Raji (cell line): ENCODE measurements around the gene TRERF1.

ENCODE experiments used
- POLR2A ChIP-seq: IDR thresholded peaks from 2 replicates; pipeline ENCODE4 v1.6.1; 2011; ENCODE audit warnings: low read depth, low read length, control low read depth; ENCODE audit not compliant: insufficient read depth

TRERF1 gene

GRCh38 chr6:42297661-42298060, 154.1 kb downstream of the TRERF1 start:
- no peak for TF ChIP-seq POLR2A

DNA sequence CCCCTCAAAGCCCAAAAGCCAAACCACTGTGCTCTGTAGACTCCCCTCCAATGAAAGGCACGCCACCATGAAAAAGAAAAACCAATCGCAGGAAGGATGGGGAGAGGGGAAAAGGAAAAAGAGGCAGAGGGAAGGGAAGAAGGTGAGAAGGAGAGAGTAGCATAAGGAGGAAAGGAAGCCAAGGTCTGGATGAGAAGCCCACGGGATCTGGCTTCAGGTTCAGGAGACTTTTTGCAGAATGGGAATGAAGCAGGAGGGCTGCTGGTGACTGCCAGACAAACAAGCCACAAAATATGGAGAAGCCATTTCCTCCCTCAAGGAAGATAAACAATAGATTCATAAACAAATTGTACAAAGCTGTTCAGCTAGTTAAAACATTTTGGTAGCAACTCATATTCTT, 155.1 kb downstream of the TRERF1 start:
- no peak for TF ChIP-seq POLR2A

- TF ChIP-seq POLR2A: no peak
Observed at GRCh38 chr6:42295677-42296076, 156.0 kb downstream of the TRERF1 start.

GRCh38 chr6:42295181-42295580, 156.5 kb downstream of the TRERF1 start:
- TF ChIP-seq POLR2A: no peak

DNA sequence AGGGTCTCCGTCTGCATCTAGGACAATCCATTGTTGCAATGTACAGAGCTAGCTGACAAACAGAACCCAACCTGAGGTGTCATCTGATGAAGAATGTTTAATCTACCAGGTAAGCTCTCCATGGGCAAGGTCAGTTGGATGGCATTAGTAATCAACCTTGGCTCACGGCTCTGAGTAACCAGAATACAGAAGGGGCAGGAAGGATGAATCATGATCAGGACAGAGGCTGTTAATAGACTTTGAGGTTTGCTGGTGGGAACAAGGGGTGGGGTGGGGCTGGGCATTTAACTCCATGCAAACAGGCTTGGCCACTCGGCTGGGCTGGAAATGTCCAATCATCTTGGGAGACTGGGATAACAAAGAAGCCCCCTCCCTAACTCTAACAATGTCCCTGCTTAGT, 157.0 kb downstream of the TRERF1 start:
- no peak for TF ChIP-seq POLR2A

DNA sequence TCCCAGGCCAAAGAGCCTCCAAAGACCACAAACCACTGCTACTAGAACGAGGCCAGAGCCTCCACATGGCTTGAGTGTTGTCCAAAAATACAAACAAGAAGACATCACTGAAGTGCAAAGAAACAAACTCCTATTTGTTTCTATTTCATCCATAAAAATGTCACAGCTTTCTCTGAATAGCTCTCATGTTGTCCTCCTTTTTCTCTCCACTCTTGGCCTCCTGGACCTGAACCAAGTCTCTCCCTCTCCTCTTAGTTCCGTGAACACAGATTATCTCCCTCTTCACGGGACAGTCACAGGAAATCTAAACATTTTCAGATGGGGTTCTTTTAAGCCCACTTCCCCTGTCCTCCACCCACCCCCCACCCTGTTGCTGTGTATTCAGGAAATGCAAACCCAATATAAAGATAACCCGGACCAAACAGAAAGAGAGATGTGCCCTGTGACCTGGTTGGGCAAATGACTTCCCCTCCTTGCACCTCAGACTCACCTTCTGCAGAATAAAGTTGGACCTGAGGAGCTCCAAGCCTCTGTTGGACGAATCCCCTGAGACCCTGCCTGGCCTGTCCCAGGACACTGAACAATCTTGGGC, 158.2 kb downstream of the TRERF1 start:
- TF ChIP-seq POLR2A: no peak

DNA sequence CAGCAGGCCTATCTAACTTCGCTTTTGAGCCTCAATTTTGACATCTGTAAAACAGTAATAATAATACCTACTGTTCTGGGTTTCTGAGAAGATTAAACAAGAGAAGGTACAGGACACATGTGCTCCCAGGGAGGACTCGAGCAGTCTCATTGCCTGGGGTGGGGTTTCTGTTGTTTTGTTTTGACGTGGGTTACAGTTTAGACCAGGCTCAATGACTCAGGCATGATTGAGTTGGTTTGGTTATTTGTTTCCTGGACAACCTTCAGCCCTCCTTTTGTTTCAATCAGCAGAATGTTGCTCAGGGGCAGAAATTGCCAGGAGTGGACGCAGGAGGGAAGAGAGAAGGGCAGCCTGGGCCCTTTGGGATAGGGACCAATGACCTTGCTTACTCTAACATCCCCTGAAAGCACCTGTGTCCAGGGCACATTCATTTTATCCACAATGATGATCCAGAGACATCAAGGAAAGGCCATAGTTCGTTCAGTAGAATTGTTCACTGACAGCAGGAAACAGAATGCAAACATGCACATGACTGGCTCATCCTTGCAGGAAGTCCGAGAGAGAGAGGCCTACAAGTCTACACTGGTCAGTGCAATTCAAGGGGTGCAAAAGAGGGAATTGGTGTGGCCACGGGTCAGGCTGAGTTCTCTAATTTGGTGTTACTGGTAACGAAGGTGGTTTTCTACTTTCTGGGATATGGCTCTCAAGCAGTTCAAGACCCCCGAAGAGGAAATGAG, 159.6 kb downstream of the TRERF1 start:
- no peak for TF ChIP-seq POLR2A

GRCh38 chr6:42287756-42288155, 164.0 kb downstream of the TRERF1 start:
- TF ChIP-seq POLR2A: no peak

DNA sequence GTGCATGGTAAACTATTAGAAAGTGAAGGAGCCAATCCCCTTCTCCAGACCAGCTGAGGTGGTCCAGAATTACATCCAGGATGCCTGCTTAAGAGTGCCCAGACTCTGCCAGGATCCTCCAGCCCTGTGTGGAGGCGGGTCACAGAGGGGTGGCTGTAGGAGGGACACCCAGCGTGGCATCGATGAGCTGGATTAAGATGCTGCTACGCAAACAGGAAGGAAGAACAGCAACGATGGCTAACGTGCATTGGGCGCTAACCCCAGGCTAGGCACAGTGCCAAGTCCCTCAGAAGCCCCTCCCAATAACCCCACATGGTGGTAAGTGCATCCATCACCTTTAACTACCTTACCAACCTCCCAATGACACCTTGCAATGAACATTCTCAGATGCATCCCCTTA, 170.2 kb downstream of the TRERF1 start:
- TF ChIP-seq POLR2A: no peak

DNA sequence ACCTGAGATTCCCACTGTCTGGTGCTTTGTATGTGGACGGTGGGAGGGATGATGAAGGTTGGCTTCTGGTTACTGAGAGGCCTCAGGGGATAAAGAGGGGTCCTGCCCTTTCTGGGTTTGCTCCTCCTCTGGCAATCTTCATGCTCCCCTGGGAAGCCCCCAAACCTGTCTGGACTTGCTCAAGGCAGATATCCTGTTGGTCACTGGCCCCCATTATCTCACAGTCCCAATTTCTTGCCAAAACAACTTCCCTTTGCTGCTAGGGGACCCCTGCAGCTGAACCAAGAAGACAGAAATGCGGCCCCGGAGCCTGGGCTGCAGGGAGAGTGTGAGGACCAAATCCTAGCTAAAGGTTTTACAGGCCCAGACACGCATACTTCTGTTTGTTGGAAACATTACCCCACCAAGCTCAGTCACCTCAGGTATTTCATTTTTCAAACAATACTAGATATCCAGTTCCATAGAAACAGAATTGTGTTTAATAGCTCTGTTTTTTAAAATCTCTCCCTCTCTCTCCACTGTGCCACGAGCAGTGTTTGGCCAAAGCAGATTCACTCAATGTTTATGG, 170.7 kb downstream of the TRERF1 start:
- no peak for TF ChIP-seq POLR2A

- TF ChIP-seq POLR2A: no peak
Observed at GRCh38 chr6:42279966-42280629, 171.6 kb downstream of the TRERF1 start.

GRCh38 chr6:42279144-42279781, 172.5 kb downstream of the TRERF1 start:
- no peak for TF ChIP-seq POLR2A

DNA sequence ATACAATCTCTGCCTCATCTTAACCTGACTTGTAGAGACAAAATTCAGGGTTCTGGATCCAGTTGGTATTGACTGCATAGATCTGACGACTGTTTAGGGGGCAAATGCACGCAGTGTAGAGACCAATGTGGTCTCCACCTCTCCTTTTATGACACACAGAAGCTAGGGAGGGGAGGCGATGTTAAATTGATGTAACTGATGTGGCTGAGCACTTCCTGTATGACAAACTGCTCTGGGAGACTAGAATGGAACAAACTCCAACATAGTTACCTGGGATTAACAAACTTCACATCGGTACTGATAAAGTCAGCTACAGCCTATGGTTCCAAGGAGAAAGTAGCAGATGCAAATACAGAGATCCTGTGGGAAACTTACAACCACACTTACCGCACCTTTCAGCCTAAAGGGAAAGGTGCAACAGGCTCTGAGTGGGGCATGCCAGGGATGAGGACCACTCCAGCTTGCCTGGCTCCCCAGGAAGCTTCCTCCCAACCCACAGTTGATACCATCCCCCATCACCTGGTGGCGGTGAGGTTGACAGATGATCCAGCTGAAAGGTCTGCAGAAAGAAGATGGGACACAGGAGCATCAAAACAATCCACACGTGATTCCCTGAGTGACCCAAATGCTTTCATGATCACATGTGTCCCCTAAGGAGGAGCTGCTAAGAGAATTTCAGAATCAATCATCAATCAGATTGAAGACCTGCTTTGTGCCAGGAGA, 173.4 kb downstream of the TRERF1 start:
- no peak for TF ChIP-seq POLR2A

DNA sequence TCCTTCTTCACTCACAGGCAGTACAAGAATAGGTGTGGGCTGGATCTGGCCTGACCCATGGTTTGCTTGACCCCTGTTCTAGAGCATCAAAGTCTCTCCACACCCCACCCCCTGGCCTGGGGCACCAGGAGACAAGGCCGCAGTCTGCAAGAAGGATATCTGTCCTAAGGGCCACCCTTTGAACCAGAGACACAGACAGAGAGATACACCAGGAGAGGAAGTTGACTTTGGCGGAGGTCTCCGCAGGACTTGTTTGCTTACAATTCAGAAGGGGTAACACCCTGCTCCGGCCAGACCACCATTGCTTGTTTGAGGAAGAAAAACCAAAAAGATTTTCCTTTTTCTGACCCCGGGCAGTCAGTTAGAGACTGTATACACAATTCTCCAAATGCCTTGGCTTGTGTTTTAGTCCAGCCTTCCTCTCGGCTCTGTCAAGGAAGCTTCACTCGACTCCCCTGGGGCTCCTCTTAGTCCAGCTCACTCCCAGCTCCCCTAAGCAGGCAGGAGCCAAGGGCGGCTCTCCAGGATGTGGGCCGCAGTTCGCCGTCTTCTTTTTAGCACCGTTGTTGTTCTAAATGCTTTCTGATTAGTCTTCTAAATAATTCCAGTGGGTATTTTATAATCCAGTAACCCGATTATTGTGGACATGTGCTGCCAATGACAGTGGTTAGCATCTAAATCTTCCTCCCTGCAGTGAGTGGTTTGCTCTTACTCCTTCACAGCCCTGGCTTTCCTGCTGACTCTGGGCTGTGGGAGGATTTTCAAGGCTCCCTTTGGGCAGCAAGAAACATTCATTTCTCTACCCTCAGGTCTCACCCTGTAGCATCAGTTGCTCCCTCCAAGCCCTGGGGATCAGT, 175.5 kb downstream of the TRERF1 start:
- no peak for TF ChIP-seq POLR2A
